AG04449 (cell line): ENCODE data around the gene LCP1.

ENCODE experiments used
- CTCF ChIA-PET: fragments of 350-600 bp; formaldehyde crosslinking; extraction: SDS; loops from one replicate; lab custom pipeline; 2021; ENCODE audit warnings: antibody characterized with exemption; lab: Yijun Ruan, JAX
- POLR2A ChIA-PET: fragments of 400-600, 350-600 bp; formaldehyde crosslinking; extraction: SDS; loops from one replicate; lab custom pipeline; 2020; ENCODE audit warnings: antibody characterized with exemption, inconsistent platforms; lab: Yijun Ruan, JAX
- DNase-seq: peaks from one replicate; pipeline ENCODE4 v3.0.0-alpha.2; 2010; ENCODE audit warnings: low read depth, low spot score
- H3K4me3 ChIP-seq: 2 replicates; pipeline ENCODE4 v1.5.1; 2011; ENCODE audit warnings: low read depth, mild to moderate bottlenecking, control low read depth, low read length
- TF ChIP-seq, protein P1 (sequence below): IDR thresholded peaks from one replicate; pipeline ENCODE4 v1.5.1; 2011; ENCODE audit warnings: mild to moderate bottlenecking, moderate library complexity, low read length, control low read depth, inconsistent platforms; ENCODE audit not compliant: insufficient read depth; ENCODE audit errors: missing control alignments

Gene LCP1

DNA sequence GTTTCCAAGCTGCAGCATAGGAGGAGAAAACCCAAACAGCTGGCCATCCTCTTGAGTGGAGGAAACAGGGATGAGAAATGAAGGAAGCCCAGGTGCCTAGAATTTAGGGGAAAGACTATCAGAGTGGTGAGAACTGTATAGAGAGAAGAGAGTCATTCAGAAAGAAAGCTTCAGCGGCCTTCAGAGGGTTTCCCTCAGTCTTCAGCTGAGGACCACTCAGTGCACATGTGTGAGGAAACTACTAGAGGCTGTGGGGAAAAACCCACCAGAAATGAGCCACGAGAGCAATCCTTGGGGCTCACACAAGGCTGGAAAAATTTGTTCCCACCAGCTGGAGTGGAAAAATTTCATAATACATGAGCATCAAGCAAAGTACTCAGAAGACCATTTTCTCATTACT is 41.9 kb downstream of the LCP1 start:
- DNase-seq: no peak
- no peak overlapping the region for H3K4me3 ChIP-seq
- ChIA-PET POLR2A (no interaction called here), CTCF (interaction anchor here (1.6 to 2.7 kb wide), 3 partner anchors 11 to 182 kb away, joined by 4 to 16 read pairs (median 6); no protein-coding TSS in a partner anchor)
- TF ChIP-seq, protein P1, sequence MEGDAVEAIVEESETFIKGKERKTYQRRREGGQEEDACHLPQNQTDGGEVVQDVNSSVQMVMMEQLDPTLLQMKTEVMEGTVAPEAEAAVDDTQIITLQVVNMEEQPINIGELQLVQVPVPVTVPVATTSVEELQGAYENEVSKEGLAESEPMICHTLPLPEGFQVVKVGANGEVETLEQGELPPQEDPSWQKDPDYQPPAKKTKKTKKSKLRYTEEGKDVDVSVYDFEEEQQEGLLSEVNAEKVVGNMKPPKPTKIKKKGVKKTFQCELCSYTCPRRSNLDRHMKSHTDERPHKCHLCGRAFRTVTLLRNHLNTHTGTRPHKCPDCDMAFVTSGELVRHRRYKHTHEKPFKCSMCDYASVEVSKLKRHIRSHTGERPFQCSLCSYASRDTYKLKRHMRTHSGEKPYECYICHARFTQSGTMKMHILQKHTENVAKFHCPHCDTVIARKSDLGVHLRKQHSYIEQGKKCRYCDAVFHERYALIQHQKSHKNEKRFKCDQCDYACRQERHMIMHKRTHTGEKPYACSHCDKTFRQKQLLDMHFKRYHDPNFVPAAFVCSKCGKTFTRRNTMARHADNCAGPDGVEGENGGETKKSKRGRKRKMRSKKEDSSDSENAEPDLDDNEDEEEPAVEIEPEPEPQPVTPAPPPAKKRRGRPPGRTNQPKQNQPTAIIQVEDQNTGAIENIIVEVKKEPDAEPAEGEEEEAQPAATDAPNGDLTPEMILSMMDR: no peak

DNA sequence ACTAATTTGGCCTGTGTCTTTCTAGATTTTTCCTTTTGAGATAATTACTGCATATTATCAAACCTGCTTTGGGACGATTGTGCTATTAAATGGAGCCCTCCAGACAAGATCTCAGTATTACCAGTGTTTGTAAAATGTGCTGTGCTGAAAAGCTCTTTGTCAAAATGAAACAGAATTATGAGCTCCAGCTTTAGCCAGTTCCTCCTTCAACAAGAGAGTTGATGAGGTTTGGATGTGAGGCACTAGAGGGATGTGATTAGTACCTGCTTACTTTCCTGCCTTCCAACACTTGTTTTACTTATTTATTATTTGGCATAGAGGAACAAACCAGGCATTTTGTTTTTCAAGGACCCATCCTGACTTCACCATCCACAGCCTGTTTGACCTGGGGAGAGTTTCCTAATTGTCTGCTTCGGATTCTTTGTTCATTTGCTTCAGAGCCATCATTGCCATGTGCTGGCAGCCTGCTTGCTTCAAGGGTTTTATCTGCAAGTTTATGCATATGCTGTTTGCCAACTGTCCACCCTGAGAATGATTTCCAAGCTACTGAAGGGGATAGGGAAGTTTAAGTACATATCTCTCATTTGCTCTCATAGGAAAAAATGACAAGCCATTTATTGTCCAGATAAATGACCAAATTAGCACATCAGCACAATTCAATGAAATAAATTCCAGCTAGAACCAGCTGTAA is 44.2 kb downstream of the LCP1 start:
- ChIA-PET POLR2A (no interaction called here), CTCF (interaction anchor here (1.0 kb wide), 1 partner anchor 23 kb away, joined by 4 read pairs; no protein-coding TSS in a partner anchor)
- TF ChIP-seq, protein P1: no peak
- H3K4me3 ChIP-seq: no peak overlapping the region
- DNase-seq: no peak

DNA sequence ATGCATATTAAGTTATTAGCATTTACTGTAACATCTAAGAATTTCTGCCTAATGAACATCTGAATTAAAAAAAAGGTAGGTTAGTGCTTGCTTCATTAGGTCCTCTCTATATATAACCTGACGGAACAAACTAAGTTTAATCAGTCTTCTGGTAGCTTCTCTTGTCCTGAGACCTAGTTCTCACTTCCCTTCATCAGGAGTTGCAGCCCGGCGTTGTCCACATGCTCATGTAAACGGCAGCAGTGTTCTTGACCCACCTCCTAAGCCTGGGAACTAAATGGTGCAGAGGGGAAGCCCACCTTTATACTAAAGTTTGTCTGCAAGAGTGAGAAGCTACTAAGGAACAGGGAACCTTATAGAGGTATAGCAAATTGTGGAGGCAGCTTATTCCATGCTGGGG is 45.3 kb downstream of the LCP1 start:
- TF ChIP-seq, protein P1: no peak
- DNase-seq: no peak
- POLR2A ChIA-PET: no interaction called here
- no peak overlapping the region for H3K4me3 ChIP-seq
- CTCF ChIA-PET: interaction anchor here (0.8 to 3.0 kb wide), 3 partner anchors 11 to 23 kb away, joined by 3 to 18 read pairs (median 4); no protein-coding TSS in a partner anchor

DNA sequence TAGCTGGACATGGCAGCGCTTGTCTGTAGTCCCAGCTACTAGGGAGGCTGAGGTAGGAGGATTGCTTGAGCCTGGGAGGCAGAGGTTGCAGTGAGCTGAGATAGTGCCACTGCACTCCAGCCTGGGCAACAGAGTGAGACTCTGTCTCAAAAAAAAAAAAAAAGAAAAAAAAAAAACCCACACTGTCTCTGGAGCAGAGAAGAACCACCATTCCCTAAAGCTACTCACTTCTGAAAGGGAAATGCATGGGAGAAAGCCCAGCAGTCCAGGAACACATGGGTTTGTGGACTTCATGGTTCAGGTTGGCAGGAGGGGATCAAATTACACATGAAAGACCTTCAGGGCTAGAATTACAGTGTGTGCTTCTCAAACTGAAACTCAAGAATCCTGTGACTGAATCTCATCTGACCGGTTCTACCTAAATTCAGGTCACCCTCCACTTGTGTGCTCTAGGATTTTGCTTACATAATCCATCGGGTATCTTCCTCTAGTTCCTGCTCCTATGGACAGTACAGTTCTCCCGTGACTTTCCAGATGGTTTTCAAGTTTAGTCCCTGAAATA is 46.9 kb downstream of the LCP1 start:
- TF ChIP-seq, protein P1: no peak
- no peak overlapping the region for H3K4me3 ChIP-seq
- no peak for DNase-seq
- CTCF ChIA-PET: interaction anchor here (3.0 kb wide), 1 partner anchor 9 kb away, joined by 18 read pairs; no protein-coding TSS in a partner anchor
- POLR2A ChIA-PET: no interaction called here

DNA sequence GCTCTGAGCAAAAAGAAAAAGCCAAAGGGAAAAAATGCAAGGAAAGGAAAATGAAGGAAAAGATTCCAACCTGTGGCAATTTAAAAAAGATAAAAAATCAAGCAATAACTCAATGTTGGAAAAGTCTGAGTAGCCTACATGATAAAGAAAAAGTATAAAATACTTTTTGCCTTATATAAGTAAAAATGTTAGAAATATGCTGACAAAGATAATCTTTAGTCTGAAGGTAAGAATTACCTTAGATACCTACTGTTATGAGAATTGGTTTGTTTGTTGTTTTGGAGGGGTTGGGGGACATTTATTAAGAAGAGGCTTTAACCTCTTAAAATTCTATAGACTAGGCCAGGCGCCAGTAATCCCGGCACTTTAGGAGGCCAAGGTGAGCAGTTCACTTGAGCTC is 47.5 kb downstream of the LCP1 start:
- no peak overlapping the region for H3K4me3 ChIP-seq
- POLR2A ChIA-PET: no interaction called here
- no peak for DNase-seq
- TF ChIP-seq, protein P1: no peak
- CTCF ChIA-PET: interaction anchor here (3.0 kb wide), 1 partner anchor 8 kb away, joined by 18 read pairs; no protein-coding TSS in a partner anchor

DNA sequence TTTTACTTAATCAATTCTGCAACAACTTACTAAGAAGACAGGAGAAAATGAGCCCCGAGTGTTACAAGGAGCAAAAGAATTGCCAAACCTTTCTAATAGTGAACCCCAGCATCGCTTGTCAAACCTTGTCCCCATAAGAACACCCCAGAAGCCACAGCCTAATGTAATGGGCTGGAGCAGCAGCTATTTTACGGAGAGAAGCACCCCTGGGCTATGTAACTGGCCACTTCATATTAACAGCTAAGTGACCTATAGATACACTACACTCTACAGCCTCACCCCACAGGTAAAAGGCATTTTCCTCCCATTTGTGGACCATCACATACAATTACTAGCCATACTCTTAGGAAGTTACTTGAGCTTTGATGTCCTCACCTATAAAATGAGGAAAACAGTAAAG is 49.9 kb downstream of the LCP1 start:
- no peak overlapping the region for H3K4me3 ChIP-seq
- ChIA-PET POLR2A (no interaction called here), CTCF (interaction anchor here (1.5 to 1.6 kb wide), 2 partner anchors 11 to 325 kb away, joined by 4 to 5 read pairs; no protein-coding TSS in a partner anchor)
- TF ChIP-seq, protein P1: no peak
- DNase-seq: no peak
